ENCODE measurements around the gene PDE4D.

GRCh38 chr5:59709346-59709821 lies 184.1 kb downstream of the PDE4D start:
- TF ChIP-seq EZH2 (optimal IDR thresholded peaks at IDR 0.05; ENCODE audit: low read depth, low read length), result no peak
- TF ChIP-seq CTCF (IDR thresholded peaks at IDR 0.05; ENCODE audit: low read length), result no peak
- TF ChIP-seq EZH2phosphoT487 (IDR thresholded peaks at IDR 0.05; ENCODE audit: low read length), result no peak

Measured in MM.1S (cell line).